ENCODE results near the gene CCDC191.

Gene CCDC191

DNA sequence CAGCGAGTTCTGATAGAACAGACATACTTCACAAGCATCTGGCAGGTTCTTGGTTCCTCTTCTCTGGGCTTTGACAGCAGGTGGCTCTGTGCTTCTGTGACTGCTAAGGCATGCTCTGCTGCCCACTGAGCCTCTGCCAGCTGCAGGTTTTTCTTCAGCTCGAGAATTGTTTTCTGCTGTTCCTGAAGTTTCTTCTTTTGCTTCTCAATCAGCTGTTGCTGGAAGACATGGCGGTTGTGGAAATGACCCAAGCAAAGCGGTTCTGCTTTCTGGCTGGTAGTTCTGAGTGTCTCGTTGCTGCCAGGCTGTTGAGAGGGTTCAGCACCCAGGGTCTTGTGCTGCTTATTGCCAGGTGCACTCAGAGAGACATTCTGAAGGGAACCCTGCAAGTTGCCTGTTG lies 50.8 kb downstream of the CCDC191 start:
- peak; percentile 37 for DNase-seq (ENCODE audit: extremely low spot score)
- CTCF ChIA-PET, result interaction anchor here (0.9 to 1.4 kb wide), 4 partner anchors 14 to 24 kb away, joined by 3 read pairs; no protein-coding TSS in a partner anchor
- POLR2A ChIA-PET, result no interaction called here
- TF ChIP-seq, protein P1, sequence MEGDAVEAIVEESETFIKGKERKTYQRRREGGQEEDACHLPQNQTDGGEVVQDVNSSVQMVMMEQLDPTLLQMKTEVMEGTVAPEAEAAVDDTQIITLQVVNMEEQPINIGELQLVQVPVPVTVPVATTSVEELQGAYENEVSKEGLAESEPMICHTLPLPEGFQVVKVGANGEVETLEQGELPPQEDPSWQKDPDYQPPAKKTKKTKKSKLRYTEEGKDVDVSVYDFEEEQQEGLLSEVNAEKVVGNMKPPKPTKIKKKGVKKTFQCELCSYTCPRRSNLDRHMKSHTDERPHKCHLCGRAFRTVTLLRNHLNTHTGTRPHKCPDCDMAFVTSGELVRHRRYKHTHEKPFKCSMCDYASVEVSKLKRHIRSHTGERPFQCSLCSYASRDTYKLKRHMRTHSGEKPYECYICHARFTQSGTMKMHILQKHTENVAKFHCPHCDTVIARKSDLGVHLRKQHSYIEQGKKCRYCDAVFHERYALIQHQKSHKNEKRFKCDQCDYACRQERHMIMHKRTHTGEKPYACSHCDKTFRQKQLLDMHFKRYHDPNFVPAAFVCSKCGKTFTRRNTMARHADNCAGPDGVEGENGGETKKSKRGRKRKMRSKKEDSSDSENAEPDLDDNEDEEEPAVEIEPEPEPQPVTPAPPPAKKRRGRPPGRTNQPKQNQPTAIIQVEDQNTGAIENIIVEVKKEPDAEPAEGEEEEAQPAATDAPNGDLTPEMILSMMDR (IDR thresholded peaks at IDR 0.05; ENCODE audit: control extremely low read depth, extremely low read depth, low read depth, missing control alignments), result no peak

DNA sequence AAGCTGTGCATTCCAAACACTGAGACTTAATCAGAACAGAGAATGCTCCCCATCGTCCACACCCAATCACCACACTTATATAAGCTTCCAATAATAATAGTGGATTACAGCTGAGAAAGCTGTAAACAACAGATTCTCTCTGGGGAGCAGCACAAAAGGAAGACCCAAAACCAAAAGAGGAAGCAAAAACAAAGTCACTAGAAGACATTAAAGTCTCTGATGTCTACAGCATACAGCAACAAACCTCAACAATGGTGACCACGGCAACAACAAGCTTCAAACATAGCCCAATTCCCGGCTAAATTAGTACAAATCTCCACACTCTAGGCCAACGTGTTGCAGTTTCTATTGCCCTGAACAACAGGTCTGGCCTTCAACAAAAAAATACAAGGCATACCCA lies 70.8 kb downstream of the CCDC191 start:
- ChIA-PET CTCF (interaction anchor here (1.3 to 1.7 kb wide), 2 partner anchors 8 to 12 kb away, joined by 3 to 5 read pairs; no protein-coding TSS in a partner anchor), POLR2A (no interaction called here)
- TF ChIP-seq, protein P1 (IDR thresholded peaks at IDR 0.05; ENCODE audit: control extremely low read depth, extremely low read depth, low read depth, missing control alignments), result no peak
- peak; percentile 30 for DNase-seq (ENCODE audit: extremely low spot score)

DNA sequence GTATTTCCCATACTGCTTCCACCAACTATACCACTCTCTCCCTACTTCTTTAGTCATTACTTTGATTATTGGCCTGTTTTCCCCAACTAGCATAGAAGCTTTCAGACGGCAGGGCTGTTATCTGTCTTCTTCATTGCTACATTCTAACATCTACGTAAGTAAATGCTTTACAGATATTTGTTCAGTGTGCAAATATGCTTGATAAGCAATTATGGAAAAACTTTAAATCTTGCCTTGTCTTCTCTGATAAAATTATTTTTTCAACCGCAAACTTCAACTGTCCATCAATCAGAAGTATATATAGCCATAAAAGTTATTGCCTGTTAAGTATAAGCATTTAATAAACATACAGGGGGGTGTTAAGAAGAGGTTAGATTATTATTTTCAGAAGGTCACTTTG lies 72.8 kb downstream of the CCDC191 start:
- TF ChIP-seq, protein P1 (IDR thresholded peaks at IDR 0.05; ENCODE audit: control extremely low read depth, extremely low read depth, low read depth, missing control alignments), result no peak
- ChIA-PET CTCF (interaction anchor here (0.9 to 1.0 kb wide), 2 partner anchors 8 to 26 kb away, joined by 3 to 4 read pairs; no protein-coding TSS in a partner anchor), POLR2A (no interaction called here)
- DNase-seq (ENCODE audit: extremely low spot score), result no peak

DNA sequence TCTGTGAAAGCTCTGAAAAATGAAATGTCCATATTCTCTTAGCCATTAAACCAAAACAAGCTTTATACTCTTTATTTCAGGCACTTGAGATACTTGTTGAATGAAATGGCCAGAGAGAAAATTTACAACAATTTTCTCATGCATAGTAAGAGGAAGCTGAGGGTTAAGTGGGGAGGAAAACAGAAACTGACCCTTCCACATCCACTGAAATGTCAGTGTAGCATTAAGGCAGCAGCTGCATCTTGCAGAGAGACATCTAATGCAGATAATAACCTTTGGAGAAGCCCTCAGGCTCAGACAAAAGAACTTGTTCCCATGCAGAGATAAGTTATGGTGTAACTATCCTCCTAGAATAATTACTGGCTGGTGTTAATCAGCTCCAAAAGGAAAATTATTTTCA lies 74.5 kb downstream of the CCDC191 start:
- ChIA-PET POLR2A (no interaction called here), CTCF (interaction anchor here (1.0 to 1.3 kb wide), 2 partner anchors 23 to 226 kb away, joined by 3 read pairs; no protein-coding TSS in a partner anchor)
- no peak for DNase-seq (ENCODE audit: extremely low spot score)
- TF ChIP-seq, protein P1 (IDR thresholded peaks at IDR 0.05; ENCODE audit: control extremely low read depth, extremely low read depth, low read depth, missing control alignments), result no peak

DNA sequence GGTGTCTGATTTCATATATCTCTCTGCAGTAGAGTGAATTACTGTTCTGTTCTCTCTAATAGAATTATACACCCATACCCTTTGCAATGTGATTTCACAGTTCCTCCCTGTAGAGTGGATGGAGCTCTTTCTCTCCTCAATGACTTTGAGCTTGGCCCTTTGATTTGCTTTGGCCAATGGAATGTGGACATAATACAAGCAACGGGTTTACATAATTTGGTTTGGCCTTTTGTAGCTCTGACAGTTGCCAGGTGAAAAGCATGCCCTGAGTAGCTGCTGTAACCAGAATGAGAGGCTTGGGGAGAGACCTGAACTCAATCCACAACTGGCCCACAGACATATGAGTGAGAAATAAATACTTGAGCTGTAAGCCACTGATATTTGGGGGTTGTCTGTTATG lies 76.4 kb downstream of the CCDC191 start:
- CTCF ChIA-PET, result interaction anchor here (1.2 kb wide), 1 partner anchor 13 kb away, joined by 3 read pairs; no protein-coding TSS in a partner anchor
- TF ChIP-seq, protein P1 (IDR thresholded peaks at IDR 0.05; ENCODE audit: control extremely low read depth, extremely low read depth, low read depth, missing control alignments), result no peak
- no peak for DNase-seq (ENCODE audit: extremely low spot score)
- POLR2A ChIA-PET, result no interaction called here

DNA sequence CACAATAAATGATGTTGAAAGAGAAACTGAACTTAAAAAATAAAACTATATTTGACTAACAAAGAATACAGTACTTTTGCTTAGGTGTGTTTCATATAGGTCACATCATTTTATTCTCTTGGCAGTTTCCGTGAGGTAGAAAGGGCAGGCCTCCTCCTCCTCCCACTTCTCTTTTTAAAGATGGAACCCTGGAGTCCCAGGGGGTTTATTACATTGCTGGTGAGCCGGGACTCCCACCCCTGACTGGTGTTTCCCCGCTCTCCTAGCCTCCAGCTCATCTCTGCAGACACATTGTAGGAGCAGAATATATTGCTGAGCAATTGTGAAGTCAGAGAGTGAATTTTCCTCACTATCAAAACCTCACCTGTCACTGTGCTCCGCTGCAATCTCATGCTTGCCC lies 78.5 kb downstream of the CCDC191 start:
- TF ChIP-seq, protein P1 (IDR thresholded peaks at IDR 0.05; ENCODE audit: control extremely low read depth, extremely low read depth, low read depth, missing control alignments), result no peak
- ChIA-PET POLR2A (no interaction called here), CTCF (interaction anchor here (1.6 kb wide), 1 partner anchor 9 kb away, joined by 5 read pairs; no protein-coding TSS in a partner anchor)
- DNase-seq (ENCODE audit: extremely low spot score), result no peak

All from GM10248 (cell line).